GM10266 (cell line): ENCODE data around the gene SIT1.
"Not testable (repeated sequence)": the region's sequence is repeated elsewhere in the genome, so short reads cannot be mapped to it uniquely, and the experiment has no call there.

Source experiments
- DNase-seq: peaks from one replicate; pipeline ENCODE4 v3.0.0; 2012; ENCODE audit errors: extremely low spot score
- TF ChIP-seq, protein P1 (sequence below): IDR thresholded peaks from 2 replicates; pipeline ENCODE4 v1.5.1; 2012; ENCODE audit warnings: mild to moderate bottlenecking, low read depth; ENCODE audit not compliant: control insufficient read depth, insufficient read depth; ENCODE audit errors: missing control alignments

Gene SIT1

DNA sequence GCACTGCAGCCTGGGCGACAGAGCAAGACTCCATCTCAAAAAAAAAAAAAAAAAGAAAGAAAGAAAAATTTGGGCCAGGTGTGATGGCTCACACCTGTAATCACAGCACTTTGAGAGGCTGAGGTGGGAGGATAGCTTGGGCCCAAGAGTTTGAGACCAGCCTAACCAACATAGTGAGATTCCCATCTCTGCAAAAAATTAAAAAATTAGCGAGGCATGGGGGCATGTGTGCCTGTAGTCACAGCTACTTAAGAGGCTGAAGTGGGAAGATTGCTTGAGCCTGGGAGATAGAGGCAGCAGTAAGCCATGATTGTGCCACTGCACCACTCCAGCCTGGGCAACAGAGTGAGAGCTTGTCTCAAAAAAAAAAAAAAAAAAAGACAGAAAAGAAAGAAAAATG is 2.9 kb upstream of the SIT1 start:
- TF ChIP-seq, protein P1, sequence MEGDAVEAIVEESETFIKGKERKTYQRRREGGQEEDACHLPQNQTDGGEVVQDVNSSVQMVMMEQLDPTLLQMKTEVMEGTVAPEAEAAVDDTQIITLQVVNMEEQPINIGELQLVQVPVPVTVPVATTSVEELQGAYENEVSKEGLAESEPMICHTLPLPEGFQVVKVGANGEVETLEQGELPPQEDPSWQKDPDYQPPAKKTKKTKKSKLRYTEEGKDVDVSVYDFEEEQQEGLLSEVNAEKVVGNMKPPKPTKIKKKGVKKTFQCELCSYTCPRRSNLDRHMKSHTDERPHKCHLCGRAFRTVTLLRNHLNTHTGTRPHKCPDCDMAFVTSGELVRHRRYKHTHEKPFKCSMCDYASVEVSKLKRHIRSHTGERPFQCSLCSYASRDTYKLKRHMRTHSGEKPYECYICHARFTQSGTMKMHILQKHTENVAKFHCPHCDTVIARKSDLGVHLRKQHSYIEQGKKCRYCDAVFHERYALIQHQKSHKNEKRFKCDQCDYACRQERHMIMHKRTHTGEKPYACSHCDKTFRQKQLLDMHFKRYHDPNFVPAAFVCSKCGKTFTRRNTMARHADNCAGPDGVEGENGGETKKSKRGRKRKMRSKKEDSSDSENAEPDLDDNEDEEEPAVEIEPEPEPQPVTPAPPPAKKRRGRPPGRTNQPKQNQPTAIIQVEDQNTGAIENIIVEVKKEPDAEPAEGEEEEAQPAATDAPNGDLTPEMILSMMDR = no peak
- no peak for DNase-seq

DNA sequence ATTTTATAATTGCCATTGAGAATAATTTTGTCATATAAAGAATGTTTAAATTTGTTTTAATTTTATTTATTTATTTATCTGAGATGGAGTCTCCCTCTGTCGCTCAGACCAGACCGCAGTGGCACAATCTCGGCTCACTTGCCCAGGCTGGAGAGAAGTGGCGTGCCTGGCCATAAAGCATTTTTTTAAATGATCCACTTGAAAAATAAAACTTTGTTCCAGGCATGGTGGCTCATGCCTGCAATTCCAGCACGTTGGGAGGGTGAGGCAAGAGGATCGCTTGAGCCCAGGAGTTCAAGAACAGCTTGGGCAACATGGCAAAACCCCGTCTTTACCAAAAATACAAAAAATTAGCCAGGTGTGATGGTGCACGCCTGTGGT is 2.1 kb upstream of the SIT1 start:
- TF ChIP-seq, protein P1 = no peak
- no peak for DNase-seq

DNA sequence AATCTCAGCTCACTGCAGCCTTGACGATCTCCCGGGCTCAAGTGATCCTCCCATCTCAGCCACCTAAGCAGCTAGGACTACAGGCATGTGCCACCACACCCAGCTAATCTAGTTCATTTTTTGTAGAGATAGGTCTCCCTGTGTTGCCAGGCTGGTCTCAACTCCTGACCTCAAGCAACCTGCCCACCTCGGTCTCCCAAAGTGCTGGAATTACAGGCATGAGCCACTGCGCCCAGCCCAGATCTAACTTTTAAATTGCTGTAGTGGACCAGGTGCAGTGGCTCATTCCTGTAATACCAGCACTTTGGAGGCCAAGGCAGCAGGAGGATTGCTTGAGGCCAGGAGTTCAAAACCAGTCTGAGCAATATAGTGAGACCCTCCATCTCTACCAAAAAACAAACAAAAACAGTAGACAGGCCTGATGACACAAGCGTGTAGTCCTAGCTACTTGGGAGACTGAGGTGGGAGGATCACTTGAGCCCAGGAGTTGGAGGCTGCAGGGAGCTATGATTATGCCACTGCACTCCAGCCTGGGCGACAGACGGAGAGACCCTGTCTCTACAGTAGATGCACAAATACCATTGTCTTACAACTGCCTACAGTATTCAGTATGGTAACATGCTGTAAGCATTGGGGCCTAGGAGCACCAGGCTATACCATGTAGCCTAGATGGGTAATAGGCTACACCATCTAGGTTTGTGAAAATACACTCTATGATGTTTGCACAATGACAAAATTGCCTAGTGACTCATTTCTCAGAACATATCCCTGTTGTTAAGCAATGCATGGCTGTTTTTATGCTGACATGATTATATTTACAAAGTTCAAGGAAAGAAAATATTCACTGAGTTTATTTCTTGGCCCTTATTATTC is 1.5 kb upstream of the SIT1 start:
- no peak for DNase-seq
- TF ChIP-seq, protein P1 = no peak

DNA sequence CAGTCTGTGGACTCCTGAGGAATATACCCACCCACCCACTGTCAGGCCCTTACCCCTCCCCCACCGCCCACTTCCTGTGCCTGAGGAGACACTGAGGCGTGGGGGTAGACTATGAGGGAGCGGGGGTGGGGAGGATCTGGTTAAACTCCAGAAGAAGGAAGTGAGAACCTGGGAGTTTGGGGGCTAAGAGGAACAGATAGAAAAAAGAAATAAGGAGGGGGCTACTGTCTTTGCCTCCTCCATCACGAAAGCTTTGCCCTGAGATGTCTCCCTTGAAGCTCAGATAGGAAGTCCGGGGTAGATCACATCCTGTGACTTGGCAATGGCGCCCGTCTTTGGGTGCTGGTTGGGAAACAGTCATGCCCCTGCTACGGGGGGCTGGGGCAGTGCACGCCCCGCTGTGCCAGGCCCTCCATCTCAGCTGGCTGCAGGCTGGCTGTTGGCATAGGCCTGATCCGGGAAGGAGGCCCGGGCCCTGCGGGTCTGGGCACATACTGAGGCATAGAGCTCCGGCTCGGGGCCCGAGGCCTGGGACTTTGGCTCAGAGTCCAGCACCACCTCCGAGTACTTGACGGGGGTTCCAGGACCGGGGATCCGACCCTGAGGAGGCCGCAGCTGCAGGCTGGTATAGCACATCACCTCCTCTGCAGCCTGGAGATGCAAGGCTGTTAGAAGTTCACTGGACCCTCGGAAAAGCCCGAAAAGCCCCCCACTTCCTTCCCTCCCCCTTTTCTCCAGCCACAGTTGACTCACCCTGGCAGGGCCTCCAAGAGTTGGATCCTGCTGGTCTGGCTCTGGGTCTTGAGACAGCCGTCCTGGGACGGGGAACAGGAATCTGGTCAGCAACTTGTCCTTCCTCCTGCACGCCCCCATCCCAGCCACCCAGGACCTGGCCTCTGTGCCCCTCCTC is 1.0 kb downstream of the SIT1 start:
- TF ChIP-seq, protein P1 = no peak
- DNase-seq = no peak

DNA sequence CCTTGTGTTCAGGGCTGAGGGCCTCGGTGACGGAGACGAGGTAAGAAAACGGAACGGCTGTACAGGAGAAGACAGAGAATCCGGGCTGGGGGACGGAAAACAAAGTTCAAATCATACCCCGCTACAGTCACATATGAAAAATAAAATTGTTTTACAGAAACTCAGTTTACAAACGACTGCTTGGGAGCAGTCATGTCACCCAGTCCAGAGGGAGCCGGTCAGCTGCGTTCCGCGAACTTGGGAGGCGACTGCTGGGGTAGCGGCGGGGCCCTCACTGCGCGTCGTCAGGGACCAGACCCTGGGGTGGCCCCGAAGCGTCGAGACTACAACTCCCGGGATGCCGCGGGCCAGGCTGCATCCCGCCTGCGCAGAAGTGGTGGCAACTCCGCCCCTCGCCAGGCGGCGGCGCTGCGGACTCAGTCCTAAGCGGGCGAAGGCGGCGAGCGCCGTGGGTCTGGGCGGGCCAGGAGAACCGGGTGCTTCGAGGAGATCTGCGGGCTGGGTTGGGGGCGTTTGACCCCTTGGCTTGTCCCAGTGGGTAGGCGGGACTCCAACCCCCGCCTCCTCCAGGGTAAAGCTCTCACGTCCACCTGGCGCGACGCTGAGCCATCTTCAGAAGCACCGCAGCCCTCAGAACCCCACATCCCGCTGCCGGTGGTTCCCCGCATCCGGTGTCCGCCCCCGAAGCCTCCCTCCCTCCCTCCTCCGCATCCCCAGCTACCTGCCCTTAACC is 4.0 kb downstream of the SIT1 start:
- peak; percentile 88 for DNase-seq
- TF ChIP-seq, protein P1 = peak; percentile 98

DNA sequence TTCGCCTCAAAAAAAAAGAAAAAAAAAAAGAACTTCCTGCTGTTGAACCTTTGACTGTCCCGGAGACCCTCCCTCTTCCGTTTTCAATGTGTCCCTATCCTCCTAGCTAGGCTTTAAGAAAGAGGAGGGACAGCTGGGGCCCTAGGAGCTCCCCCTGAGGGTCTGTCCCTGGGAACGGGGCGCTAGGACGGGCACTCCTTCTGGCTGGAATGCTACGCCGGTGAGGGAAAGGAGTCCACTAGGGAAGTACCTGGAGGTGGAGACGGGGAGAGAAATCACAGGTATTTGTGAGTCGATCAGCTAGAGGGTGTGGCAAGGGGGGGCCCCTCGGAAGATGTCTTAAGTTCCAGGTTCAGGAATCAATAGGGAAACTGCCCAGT is 4.6 kb downstream of the SIT1 start:
- TF ChIP-seq, protein P1 = no peak
- DNase-seq = peak; percentile 19

DNA sequence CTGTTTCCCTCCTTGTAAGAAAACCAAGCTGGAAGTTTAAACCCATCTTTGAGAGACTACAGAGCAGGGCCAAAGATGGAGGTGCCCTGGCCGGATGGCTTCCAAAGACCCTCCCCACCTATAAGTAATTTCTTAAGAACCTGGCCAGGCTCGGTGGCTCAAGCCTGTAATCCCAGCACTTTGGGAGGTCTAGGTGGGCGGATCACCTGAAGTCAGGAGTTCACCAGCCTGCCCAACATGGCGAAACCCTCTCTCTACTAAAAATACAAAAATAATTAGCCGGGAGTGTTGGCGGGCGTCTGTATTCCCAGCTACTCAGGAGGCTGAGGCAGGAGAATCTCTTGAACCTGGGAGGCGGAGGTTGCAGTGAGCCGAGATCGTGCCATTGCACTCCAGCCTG is 5.0 kb downstream of the SIT1 start:
- not testable (repeated sequence) for DNase-seq
